ENCODE results near the gene SLC17A9.
"Not testable (repeated sequence)": the region's sequence is repeated elsewhere in the genome, so short reads cannot be mapped to it uniquely, and the experiment has no call there.

SLC17A9 gene

GRCh38 chr20:62920039-62920645 is 32.4 kb upstream of the SLC17A9 start:
- DNase-seq (ENCODE audit: low spot score) = no peak

DNA sequence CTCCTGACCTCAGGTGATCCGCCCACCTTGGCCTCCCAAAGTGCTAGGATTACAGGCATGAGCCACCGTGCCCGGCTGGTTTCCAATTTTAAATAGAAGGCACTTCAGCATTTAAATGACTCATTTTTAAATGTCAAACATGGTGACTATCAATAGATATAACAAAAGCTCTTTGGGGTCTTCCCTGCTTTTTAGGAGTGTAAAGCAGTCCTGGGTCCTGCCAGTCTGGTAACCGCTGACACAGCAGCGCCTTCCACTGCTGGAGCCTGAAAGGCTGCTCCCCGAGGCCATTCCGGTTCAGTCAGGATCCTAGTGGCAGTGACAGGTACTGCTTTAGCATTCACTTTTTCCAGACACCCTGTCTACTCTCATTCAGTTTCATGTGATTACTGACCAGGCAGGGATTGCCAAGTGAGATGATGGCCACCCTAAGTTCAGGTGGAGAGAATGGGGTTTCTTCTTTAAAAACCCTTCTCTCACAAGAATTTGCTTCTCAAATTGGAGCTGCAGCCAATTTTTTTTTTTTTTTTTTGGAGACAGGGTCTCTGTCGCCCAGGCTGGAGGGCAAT is 31.3 kb upstream of the SLC17A9 start:
- DNase-seq (ENCODE audit: low spot score) = peak; percentile 70

GRCh38 chr20:62922451-62922921 is 30.0 kb upstream of the SLC17A9 start:
- DNase-seq (ENCODE audit: low spot score) = no peak

- DNase-seq (ENCODE audit: low spot score) = not testable (repeated sequence)
Measured at GRCh38 chr20:62923059-62923668, 29.3 kb upstream of the SLC17A9 start.

GRCh38 chr20:62923669-62924441 is 28.7 kb upstream of the SLC17A9 start:
- no peak for DNase-seq (ENCODE audit: low spot score)

GRCh38 chr20:62924442-62925075 is 27.9 kb upstream of the SLC17A9 start:
- peak; percentile 59 for DNase-seq (ENCODE audit: low spot score)

DNA sequence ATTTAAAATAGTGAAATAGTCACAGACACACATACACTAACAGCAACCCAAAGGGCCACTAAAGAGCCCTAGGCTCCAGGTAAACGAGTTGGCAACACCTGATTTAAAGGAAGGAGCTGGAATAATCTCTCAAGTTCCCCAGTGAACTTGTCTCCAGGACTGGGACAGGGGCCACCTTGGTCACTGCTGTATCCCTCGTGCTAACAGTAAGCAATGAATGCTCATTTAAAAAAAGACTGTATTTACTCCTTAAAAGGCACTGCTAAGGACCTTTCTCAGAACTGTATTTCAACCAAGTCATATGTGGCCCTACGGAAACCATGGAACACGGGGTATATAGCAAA is 27.5 kb upstream of the SLC17A9 start:
- no peak for DNase-seq (ENCODE audit: low spot score)

DNA sequence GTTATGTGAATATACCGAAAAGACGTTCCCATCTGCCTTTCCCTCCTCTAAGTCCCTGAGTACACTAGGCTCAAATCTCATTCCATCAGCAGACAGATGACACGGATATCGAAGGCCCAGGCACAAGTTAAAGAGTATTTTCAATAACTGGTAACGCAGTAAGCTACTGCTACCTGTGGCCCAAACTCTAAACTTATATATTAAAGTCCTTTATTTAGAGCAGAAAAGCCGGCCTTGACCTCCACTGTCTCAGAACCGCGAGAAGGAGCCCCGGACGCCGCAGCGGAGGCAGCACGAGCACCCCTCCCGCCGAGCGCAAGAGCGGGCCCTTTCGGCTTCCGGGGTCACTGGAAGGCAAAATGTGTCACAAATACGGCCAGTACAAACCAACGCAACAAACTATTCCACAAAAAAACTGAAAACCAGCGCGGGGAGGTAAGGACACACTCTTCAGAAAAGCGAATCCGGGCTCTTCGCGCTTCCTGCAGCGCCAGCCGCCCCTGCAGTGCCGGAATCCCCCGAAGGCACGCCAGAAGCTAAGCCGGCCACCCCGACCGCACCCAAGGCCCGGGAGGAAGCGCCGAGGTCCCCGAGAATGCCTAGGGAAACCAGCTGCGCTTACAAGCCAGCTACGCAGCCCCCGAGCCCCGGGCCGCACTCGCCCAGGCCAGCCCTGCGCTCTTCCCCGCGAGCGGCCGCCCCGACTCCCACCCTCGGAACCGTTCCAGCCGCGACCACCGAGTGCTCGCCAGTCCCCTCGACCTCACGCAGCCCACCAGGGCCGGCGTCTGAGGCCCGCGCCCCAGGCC is 26.9 kb upstream of the SLC17A9 start:
- peak; percentile 39 for DNase-seq (ENCODE audit: low spot score)

DNA sequence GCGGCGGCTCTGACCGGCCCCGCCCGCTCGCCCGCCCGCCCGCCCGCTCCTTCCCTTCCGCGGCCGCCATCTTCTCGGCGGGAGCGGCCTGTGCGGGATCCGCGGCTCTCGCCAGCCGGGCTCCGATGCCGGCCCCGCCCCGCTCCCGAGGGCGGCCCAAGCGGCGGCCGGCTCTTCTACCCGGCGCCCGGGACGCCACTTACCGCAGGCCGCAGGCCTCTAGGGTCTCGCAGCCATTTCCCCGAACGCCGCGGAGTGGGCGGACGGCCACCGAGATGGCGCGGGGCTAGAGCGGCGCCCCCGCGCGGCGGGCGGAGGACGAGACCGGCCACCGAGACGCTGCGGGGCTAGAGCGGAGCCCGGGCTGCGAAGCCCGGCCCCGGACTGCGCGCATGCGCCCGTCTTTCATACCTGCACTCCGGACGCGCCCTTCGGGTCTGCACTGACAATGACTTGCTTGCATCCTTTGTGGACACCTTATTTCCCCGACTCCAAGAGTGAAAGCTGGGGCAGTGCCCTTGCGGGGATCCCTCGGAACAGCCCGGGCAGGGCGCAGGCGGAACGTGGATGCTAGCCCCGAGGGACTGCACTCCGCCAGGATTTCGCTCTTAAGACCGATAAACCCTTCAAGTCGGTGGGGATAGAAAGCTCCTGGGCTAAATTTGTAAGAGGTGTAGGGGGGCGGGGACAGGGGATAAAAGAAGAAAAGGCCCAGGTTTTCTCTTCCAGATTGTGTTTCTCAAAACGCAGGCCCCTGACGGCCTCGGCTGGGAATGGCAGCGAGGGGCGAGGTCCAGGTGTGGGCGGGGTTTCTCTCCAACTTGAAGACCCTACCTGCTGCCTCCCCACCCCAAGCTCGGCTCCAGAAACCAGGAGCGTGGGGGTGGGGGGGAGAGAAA is 26.0 kb upstream of the SLC17A9 start, which contains the start of gene DIDO1:
TSS of gene DIDO1 (minus strand) at position 277 of the 899 bp plus-strand sequence.
- peak; percentile 88 for DNase-seq (ENCODE audit: low spot score)

- DNase-seq (ENCODE audit: low spot score) = no peak
Measured at GRCh38 chr20:62927128-62927705, 25.3 kb upstream of the SLC17A9 start.

DNA sequence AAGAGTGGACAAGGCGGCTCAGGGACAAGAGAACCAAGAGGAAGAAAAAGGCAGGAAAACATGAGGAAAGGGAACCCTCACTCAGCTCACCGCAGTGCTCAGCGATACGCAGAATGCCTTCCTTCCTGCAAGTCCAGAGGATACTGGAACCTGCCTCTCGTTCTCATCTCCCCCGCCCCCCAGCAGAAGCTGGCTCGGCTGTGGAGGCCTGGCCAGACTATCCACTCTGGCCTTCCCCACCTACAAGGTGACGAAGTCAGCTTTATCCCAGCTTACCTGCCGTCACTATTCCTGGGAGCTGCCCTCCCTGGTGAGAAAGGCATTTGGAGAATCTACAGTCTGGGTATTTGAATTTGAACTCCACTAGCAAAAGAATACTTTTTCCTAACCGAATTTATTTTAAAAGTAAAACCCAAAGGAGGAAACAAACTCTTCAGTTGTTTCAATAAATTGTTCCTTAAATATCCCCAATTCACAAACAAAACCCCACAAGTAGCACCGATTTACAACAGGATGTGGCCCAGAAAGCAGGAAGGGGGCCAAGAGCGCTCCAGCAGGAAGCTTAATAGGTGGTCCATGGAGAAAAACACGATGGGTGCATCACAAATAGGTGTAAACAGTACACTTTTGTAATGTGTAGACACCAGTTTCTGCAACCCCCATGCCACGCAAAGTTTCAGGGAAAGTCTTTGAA is 24.1 kb upstream of the SLC17A9 start:
- DNase-seq (ENCODE audit: low spot score) = no peak

- peak; percentile 50 for DNase-seq (ENCODE audit: low spot score)
Measured at GRCh38 chr20:62929051-62929538, 23.4 kb upstream of the SLC17A9 start.

GRCh38 chr20:62931464-62931863 is 21.0 kb upstream of the SLC17A9 start:
- no peak for DNase-seq (ENCODE audit: low spot score)

GRCh38 chr20:62933966-62934365 is 18.5 kb upstream of the SLC17A9 start:
- no peak for DNase-seq (ENCODE audit: low spot score)

DNA sequence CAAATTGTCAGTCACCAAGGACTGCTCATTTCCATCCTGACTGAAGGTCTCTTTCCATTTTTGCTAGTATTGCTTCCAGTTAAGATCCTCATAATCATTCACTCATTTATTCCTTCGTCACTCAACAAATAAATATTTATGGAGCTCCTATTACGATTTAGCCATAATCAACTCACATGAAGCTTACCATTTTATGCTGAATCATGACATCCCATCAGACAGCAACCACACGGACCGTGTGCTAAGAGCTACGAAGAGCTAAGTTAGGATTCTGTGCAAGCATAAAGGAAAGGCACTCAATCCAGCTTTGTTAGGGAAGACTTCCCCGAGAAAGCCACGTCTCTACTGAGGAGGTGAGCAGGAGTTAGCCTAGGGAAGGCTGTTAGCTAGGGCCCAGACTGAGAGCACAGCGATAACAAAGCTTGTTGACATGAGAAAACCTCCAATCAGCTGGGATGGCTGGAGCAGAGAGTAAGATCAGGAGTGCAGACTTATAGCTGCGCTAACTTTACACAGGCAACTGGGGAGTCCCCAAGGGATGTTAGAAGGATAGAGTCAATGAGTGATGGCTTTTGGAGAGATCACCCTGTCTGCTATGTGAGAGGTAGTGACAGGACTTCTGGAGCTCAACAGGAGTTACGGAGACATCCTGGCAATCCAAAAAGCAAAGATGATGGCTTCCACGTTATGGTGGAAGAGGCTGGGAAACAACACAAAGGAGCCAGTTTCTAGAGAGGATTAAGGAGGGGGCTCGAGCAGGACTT is 17.1 kb upstream of the SLC17A9 start:
- peak; percentile 46 for DNase-seq (ENCODE audit: low spot score)

DNA sequence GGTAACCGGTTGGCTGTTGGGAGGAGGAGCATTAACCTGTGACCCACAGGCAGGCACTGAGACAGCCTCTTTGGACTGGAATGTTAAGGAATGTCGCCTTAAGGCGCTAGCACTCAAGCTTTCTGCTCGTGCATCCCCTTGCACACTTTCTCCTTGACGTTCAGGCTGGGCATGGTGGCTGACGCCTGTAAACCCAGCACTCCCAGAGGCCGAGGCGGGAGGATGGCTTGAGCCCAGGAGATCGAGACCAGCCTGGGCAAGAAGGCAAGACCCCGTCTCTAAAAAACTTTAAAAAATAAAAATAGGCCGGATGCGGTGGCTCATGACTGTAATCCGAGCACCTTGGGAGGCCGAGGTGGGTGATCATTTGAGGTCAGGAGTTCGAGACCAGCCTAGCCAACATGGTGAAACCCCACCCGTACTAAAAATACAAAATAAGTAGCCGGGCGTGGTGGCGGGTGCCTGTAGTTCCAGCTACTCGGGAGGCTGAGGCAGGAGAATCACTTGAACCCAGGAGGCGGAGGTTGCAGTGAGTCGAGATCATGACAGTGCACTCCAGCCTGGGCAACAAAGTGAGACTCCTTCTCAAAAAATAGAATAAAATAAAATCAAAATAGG is 16.4 kb upstream of the SLC17A9 start:
- DNase-seq (ENCODE audit: low spot score) = no peak

GRCh38 chr20:62937268-62938104 is 15.0 kb upstream of the SLC17A9 start:
- DNase-seq (ENCODE audit: low spot score) = peak; percentile 95

All from hematopoietic multipotent progenitor cell treated with erythropoietin and hydrocortisone succinate and interleukin-3 and kit ligand, for 15 days (in vitro differentiated cells).